Neutrophil (primary cell): Measurements from ENCODE around the gene FBXO17.

Source experiments
- H3K27ac ChIP-seq: fragments of 200-600 bp; sonication (generic); 2 replicates; pipeline ENCODE4 v1.5.1; 2016; ENCODE audit warnings: mild to moderate bottlenecking, moderate library complexity
- H3K27me3 ChIP-seq: fragments of 200-600 bp; sonication (generic); 2 replicates; pipeline ENCODE4 v1.6.0; 2016; ENCODE audit warnings: mild to moderate bottlenecking
- H3K36me3 ChIP-seq: fragments of 200-600 bp; sonication (generic); 2 replicates; pipeline ENCODE4 v1.5.1; 2017
- H3K4me1 ChIP-seq, 2 experiments: fragments of 200-600 bp in 1 of 2; sonication (generic) in 1 of 2; 1 replicate in 1 of 2; 2 replicates in 1 of 2; pipeline versions ENCODE4 v1.5.1 to v1.6.1; 2013 to 2016; ENCODE audit warnings: low read depth in 1 of 2, low read length in 1 of 2, mild to moderate bottlenecking in 1 of 2, moderate library complexity in 1 of 2; ENCODE audit not compliant: control insufficient read depth in 1 of 2, insufficient read depth in 1 of 2
- H3K4me3 ChIP-seq, 2 experiments: fragments of 200-600 bp in 1 of 2; sonication (generic) in 1 of 2; 1 replicate in 1 of 2; 2 replicates in 1 of 2; pipeline ENCODE4 v1.5.1; 2013 to 2016; ENCODE audit warnings: low read depth in 1 of 2, low read length in 1 of 2, mild to moderate bottlenecking in 1 of 2, moderate library complexity in 1 of 2
- H3K9me3 ChIP-seq: fragments of 200-600 bp; sonication (generic); 2 replicates; pipeline ENCODE4 v1.5.1; 2016
- CTCF ChIP-seq: fragments of 200-600 bp; sonication (generic); IDR thresholded peaks from 2 replicates; pipeline ENCODE4 v1.5.1; 2016; ENCODE audit warnings: antibody characterized with exemption

FBXO17 gene

GRCh38 chr19:38978326-38978689, 2.8 kb upstream of the FBXO17 start:
- TF ChIP-seq CTCF, result no peak
- H3K27me3 ChIP-seq, result peaks cover 51% of the 10 kb centered on the region
- H3K4me1 ChIP-seq, result no peaks in the 10 kb centered on the region
- no peaks in the 10 kb centered on the region for H3K36me3 ChIP-seq
- no peaks in the 10 kb centered on the region for H3K9me3 ChIP-seq
- H3K27ac ChIP-seq, result no peak overlapping the region
- no peak overlapping the region for H3K4me3 ChIP-seq

- Histone ChIP-seq H3K4me3 (no peak overlapping the region), H3K4me1 (no peaks in the 10 kb centered on the region), H3K36me3 (no peaks in the 10 kb centered on the region), H3K27me3 (peaks cover 57% of the 10 kb centered on the region), H3K9me3 (no peaks in the 10 kb centered on the region), H3K27ac (no peak overlapping the region)
- TF ChIP-seq CTCF, result no peak
Measured at GRCh38 chr19:38977445-38978325, 2.1 kb upstream of the FBXO17 start.

GRCh38 chr19:38975861-38976271, 324 bp upstream of the FBXO17 start:
- no peaks in the 10 kb centered on the region for H3K9me3 ChIP-seq
- no peak for TF ChIP-seq CTCF
- peaks cover 63% of the 10 kb centered on the region for H3K27me3 ChIP-seq
- H3K27ac ChIP-seq, result no peak overlapping the region
- no peak overlapping the region for H3K4me3 ChIP-seq
- H3K4me1 ChIP-seq, result no peaks in the 10 kb centered on the region
- H3K36me3 ChIP-seq, result no peaks in the 10 kb centered on the region

GRCh38 chr19:38974624-38975213, 823 bp downstream of the FBXO17 start:
- Histone ChIP-seq H3K36me3 (no peaks in the 10 kb centered on the region), H3K4me3 (no peak overlapping the region), H3K4me1 (no peaks in the 10 kb centered on the region), H3K27ac (no peak overlapping the region), H3K9me3 (no peaks in the 10 kb centered on the region), H3K27me3 (peaks cover 63% of the 10 kb centered on the region)
- no peak for TF ChIP-seq CTCF

GRCh38 chr19:38971672-38972071, 3.9 kb downstream of the FBXO17 start:
- no peaks in the 10 kb centered on the region for H3K36me3 ChIP-seq
- H3K4me1 ChIP-seq, result no peaks in the 10 kb centered on the region
- TF ChIP-seq CTCF, result no peak
- no peak overlapping the region for H3K27ac ChIP-seq
- no peak overlapping the region for H3K4me3 ChIP-seq
- no peaks in the 10 kb centered on the region for H3K9me3 ChIP-seq
- H3K27me3 ChIP-seq, result peaks cover 52% of the 10 kb centered on the region
